HEK293 (cell line): Measurements from ENCODE around the gene CD300LG.
A peak's percentile ranks its signal among the peaks of the same experiment; 100 is the strongest.

Source experiments
- CTCF ChIP-seq: fragments of 450-650 bp; formaldehyde crosslinking; IDR thresholded peaks from 2 replicates; pipeline ENCODE4 v1.5.1; 2016; ENCODE audit warnings: missing biosample characterization, missing genetic modification characterization
- PRDM4 ChIP-seq: fragments of 450-650 bp; formaldehyde crosslinking; IDR thresholded peaks from 2 replicates; pipeline ENCODE4 v1.5.1; 2017; ENCODE audit warnings: missing biosample characterization, missing genetic modification characterization
- ZEB2 ChIP-seq: fragments of 450-650 bp; formaldehyde crosslinking; IDR thresholded peaks from 2 replicates; pipeline ENCODE4 v1.5.1; 2016; ENCODE audit warnings: missing biosample characterization, missing genetic modification characterization
- ZNF274 ChIP-seq, 2 experiments: fragments of 200-500 bp in 1 of 2; fragments of 450-650 bp in 1 of 2; sonication (Bioruptor generic) in 1 of 2; formaldehyde crosslinking in 1 of 2; IDR thresholded peaks; 2 replicates each; pipeline versions ENCODE4 v1.5.1 to v1.6.1; 2014 to 2016; ENCODE audit warnings: borderline replicate concordance in 1 of 2, inconsistent platforms in 1 of 2, low read length in 1 of 2, missing biosample characterization in 1 of 2, missing genetic modification characterization in 1 of 2
- ZNF423 ChIP-seq: fragments of 450-650 bp; formaldehyde crosslinking; IDR thresholded peaks from 2 replicates; pipeline ENCODE4 v1.5.1; 2016; ENCODE audit warnings: missing biosample characterization, missing genetic modification characterization

GRCh38 chr17:43907425-43907981 lies 60.5 kb downstream of the CD300LG start, which contains the start of gene MPP2:
- TF ChIP-seq ZEB2 (peak; percentile 34; the same call in 1 of the 2 replicates), ZNF423 (tag by site-specific recombination) (peak; percentile 88), PRDM4 (no peak), CTCF (0 out of 2 replicates have a peak, but pooled peaks have one; percentile 62), ZNF274 (IDR thresholded peaks at IDR 0.05; ENCODE audit: low read length) (no peak), ZNF274 (tag by site-specific recombination; IDR thresholded peaks at IDR 0.05; ENCODE audit: borderline replicate concordance) (no peak)
